GM12873 (cell line): Measurements from ENCODE around the gene MUC5AC.

Experiments
- TF ChIP-seq, protein P1 (sequence below): IDR thresholded peaks from 2 replicates; pipeline ENCODE4 v1.5.1; 2012; ENCODE audit warnings: low read depth, mild to moderate bottlenecking, moderate library complexity, low read length, control low read depth; ENCODE audit not compliant: insufficient read depth; ENCODE audit errors: missing control alignments

MUC5AC gene

DNA sequence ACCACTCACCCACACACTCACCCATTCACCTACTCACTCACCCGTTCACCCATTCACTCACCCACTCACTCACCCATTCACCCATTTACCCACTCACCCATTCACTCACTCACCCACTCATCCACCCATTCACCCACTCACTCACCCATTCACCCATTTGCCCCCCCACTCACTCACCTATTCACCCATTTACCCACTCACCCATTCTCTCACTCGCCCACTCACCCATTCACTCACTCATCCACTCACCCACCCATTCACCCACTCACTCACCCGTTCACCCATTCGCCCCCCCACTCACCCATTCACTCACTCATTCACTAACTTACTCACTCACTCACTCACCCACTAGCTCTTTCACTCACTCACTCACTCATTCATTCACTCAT lies 15.0 kb downstream of the MUC5AC start:
- TF ChIP-seq, protein P1, sequence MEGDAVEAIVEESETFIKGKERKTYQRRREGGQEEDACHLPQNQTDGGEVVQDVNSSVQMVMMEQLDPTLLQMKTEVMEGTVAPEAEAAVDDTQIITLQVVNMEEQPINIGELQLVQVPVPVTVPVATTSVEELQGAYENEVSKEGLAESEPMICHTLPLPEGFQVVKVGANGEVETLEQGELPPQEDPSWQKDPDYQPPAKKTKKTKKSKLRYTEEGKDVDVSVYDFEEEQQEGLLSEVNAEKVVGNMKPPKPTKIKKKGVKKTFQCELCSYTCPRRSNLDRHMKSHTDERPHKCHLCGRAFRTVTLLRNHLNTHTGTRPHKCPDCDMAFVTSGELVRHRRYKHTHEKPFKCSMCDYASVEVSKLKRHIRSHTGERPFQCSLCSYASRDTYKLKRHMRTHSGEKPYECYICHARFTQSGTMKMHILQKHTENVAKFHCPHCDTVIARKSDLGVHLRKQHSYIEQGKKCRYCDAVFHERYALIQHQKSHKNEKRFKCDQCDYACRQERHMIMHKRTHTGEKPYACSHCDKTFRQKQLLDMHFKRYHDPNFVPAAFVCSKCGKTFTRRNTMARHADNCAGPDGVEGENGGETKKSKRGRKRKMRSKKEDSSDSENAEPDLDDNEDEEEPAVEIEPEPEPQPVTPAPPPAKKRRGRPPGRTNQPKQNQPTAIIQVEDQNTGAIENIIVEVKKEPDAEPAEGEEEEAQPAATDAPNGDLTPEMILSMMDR: no peak

GRCh38 chr11:1174441-1175370 lies 17.0 kb downstream of the MUC5AC start:
- TF ChIP-seq, protein P1: no peak

GRCh38 chr11:1175461-1176223 lies 17.9 kb downstream of the MUC5AC start:
- TF ChIP-seq, protein P1: no peak

GRCh38 chr11:1176224-1177019 lies 18.7 kb downstream of the MUC5AC start:
- TF ChIP-seq, protein P1: no peak

DNA sequence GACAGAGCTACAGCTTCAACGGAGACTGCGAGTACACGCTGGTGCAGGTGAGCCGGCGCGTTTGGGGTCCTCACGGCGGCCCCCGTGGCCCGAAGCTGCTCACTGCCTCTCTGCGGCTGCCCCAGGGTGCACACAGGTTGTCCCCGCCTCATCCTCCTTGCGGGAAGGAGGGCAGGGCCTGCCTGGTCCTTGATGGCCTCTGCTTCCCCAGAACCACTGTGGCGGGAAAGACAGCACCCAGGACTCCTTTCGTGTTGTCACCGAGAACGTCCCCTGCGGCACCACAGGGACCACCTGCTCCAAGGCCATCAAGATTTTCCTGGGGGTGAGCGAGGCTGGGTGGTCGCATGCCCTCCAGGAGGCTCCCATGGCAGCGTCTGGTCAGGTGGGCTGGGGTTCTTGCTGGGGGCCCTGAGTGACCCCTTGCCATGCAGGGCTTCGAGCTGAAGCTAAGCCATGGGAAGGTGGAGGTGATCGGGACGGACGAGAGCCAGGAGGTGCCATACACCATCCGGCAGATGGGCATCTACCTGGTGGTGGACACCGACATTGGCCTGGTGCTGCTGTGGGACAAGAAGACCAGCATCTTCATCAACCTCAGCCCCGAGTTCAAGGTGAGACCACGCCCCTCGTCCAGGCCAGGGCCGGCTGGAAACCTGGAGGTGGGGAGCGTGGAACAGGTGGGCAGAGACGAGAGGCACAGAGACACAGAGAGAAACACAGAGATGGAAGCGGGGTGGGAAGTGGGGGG lies 19.4 kb downstream of the MUC5AC start:
- TF ChIP-seq, protein P1: no peak

DNA sequence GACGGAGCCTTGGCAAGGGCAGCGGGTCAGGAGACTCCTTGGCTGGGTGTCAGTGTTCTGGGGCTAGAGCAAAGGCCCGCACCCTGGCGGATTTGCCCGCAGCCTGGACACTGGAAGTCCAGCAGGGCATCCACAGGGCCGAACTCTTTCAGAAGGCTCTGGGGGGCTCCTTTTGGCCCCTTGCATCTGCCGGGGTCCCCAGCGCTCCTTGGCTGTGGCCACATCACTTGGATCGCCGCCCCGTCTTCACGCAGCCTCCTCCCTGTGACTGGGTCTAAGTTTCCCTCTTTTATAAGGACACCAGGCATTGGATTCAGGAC lies 20.0 kb downstream of the MUC5AC start:
- TF ChIP-seq, protein P1: no peak
